Thyroid gland (tissue), 4 donors: ENCODE measurements around the gene MVP.

Experiments
- CTCF ChIP-seq, 6 experiments: fragments of 200-600 bp in 3 of 6; fragments of 450-650 bp in 3 of 6; sonication (generic) in 3 of 6; IDR thresholded peaks; one replicate each; pipeline ENCODE4 v1.5.1; 2016 to 2019; ENCODE audit warnings: antibody characterized with exemption in 6 of 6, mild to moderate bottlenecking in 2 of 6, inconsistent platforms in 1 of 6, moderate library complexity in 1 of 6
- POLR2A ChIP-seq, 2 donors: fragments of 450-650 bp; IDR thresholded peaks; one replicate each; pipeline ENCODE4 v1.6.1; 2017; ENCODE audit warnings: antibody characterized with exemption in 2 of 2, mild to moderate bottlenecking in 2 of 2, moderate library complexity in 1 of 2

- TF ChIP-seq CTCF (IDR thresholded peaks at IDR 0.05) (no peak), POLR2A (IDR thresholded peaks at IDR 0.05) (no peak)
These were observed 10.5 kb downstream of the MVP start for GRCh38 chr16:29830774-29831173.
